EH (cell line): ENCODE data around the gene SSBP3.

ENCODE experiments used
- DNase-seq: peaks from one replicate; pipeline ENCODE4 v3.0.0-alpha.2; 2015; ENCODE audit warnings: low read depth

The SSBP3 gene

GRCh38 chr1:54305906-54306514 lies 100.2 kb downstream of the SSBP3 start:
- no peak for DNase-seq

GRCh38 chr1:54304518-54304917 lies 101.7 kb downstream of the SSBP3 start:
- DNase-seq: no peak

DNA sequence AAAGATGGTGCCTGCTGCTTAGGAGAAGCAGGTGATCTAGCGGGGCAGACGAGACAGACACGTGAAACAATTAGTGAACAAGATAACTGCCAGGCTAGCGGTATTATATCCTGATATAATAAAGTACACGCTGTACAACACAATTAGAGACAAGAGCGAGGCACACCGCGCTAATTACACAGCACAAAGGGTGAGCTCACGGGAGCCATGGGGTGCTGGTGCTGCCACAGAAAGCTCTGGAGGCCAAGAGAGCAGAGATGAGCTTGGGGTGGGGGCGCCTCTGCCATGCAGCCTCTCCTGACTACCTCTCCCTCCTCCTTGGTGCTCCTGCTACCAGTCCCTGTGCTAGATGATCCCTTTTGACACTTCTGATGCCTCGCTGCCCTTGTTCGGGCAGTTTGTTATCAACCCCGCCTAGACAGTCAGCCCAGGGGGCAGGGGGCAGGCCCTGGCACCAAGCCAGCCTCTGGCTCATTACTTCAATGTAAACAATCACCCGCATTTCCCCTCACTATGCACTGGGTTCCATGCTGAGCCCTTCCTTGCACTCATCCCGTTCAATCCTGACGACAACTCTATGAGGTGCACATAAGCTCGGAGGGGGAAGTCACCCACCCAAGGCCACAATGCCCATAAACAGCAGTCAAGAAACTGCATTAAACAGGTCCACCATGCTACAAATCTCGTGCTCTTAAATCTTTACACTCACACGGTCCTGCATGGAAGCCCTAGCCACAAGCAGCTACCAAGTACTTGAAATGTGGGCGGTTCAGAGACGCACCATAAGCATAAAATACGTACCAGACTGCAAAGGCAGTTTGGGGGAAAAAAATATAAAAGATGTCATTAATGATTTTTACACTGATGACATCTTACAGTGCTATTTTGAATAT lies 103.0 kb downstream of the SSBP3 start:
- no peak for DNase-seq

- no peak for DNase-seq
Observed at GRCh38 chr1:54302549-54302948, 103.6 kb downstream of the SSBP3 start.

DNA sequence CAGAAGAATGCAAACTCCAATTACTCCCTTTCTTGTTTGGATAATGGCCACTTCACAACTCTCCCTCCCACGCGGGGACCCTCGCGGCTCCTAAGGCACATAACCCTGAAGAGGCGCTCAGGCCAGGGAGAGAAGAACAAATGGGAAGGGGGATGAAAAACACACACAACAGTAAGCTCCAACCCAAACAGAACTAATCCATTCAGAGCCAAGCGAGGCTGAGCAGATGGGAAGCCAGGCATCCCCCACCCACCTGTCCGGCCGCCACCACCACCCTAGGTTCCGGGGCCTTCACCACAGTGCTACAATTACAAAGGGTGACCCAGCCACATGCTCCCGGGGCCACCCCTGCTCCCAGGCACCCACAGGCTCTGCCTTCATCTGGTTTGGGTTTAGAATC lies 104.7 kb downstream of the SSBP3 start:
- no peak for DNase-seq

DNA sequence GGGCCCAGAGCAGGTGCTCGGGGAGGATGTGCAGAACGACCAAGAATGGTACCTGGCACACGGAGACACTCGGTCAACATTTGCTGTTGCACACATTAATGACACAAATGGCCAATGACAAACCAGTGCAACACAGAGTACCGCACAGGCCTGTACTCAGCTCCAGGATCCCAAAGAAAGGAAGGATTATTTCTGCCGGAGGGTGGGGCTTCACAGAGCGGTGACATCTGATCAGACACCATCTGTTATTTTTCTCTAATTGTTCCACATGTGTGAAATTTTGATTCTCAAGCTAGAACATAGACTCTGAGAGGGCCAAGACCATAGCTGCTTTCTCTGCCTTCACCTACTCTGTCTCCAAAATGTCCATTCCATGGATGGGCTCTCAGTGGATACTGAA lies 105.8 kb downstream of the SSBP3 start:
- no peak for DNase-seq

DNA sequence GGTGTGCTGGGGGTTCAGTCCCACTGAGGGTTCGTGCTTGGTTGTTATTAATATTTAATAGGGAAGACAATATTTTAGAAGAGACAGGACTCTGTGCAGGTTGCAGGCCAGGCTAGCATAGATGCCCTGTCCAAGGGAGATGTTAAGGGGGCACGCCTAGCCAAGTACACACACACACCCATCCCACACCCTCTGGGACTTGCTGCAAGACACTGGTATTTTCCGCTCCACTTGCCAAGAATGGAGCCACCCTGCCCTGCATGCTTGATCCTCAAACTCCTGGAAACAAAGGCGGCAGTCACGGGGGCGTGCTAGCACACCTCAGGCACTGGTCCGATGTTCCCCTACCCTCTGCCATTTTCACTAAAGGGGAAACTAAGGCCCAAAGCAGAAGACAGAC lies 107.2 kb downstream of the SSBP3 start:
- no peak for DNase-seq

DNA sequence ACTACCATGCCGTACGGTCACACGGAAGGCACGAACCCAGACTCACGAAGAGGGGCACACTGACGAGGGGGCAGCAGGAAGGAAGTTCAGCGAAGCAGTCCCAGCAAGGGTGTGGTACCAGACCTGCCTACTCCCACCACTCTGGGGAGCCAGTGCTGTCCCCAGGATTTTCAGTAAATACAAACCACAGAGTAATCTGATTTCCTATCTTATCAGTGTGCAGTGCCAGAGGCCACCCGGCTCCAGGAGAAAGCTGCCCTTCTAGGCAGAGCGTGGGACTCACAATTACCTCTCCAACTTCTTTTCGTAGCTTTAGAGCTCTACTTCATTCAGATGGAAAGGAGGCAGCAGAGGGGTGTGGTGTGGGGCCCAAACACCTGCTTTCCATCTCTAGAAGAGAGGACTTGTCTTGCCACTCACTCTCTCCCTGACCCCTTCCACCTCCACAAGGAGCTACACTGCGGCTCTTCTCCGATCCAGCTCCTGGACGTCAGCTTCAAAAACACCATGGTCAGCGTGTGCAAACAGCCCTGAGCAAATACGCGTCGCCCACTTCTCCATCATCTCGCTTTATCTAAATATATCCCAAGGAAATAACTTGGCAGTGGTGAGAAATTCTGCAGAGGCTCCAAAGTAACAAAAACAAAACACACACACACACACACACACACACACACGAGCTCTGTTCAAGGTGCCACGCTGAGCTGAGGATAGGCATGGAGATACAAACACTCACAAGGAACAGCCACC lies 107.7 kb downstream of the SSBP3 start:
- no peak for DNase-seq

DNA sequence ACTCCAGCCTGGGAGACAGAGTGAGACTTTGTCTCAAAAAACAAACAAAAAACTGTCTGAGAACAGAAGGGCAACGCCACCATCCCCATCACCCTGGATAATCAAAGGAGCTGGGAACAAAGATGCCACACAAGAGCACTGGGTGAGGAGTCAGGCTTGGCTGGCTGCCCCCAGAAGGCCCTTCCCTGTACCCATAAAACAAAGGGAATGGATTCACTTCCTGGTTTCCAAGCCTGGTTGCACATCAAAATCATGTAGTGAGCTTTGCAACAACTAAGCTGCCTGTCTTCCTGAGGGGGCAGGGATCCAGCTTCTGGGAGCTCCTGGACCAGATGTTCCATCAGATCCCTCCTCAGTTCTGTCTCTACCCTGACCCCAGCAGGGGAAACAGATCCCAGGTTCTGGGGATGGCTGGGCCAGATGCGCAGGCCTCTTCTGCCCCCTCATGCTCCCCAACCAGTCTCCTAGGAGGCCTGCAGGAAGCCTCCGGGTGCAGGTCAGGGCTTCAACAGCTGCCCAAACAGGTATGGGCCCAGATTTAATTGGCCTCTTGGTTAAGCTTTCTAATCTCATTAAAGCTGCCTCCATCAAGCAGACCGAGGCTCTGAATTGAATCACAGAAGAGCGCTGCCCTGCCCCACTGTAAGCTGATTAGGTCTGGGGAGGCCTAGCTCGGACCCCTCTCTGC lies 108.5 kb downstream of the SSBP3 start:
- DNase-seq: peak; percentile 49

DNA sequence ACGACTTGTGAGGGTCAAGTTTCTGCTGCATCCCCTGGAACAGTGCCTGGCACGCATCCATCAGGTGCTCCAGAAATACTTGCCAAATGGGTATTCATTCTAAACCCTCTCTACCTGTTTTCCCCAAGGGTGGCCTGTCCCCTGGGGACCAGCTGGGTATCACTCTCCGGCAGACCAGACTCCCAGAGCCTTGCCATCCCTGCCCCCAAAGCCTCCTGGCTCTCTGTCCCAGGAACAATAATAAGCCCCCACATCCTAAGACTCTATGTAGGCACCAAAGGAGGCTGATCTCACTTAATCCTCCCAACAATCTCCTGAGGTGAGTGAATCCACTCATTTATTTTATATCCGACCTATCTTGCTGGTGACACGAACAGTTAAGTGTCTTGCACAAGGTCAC lies 109.5 kb downstream of the SSBP3 start:
- no peak for DNase-seq

GRCh38 chr1:54294887-54295286 lies 111.3 kb downstream of the SSBP3 start:
- DNase-seq: peak; percentile 79

GRCh38 chr1:54292002-54292911 lies 113.9 kb downstream of the SSBP3 start:
- no peak for DNase-seq

- no peak for DNase-seq
Observed at GRCh38 chr1:54291276-54292001, 114.8 kb downstream of the SSBP3 start.

GRCh38 chr1:54290506-54291184 lies 115.5 kb downstream of the SSBP3 start:
- DNase-seq: peak; percentile 65

DNA sequence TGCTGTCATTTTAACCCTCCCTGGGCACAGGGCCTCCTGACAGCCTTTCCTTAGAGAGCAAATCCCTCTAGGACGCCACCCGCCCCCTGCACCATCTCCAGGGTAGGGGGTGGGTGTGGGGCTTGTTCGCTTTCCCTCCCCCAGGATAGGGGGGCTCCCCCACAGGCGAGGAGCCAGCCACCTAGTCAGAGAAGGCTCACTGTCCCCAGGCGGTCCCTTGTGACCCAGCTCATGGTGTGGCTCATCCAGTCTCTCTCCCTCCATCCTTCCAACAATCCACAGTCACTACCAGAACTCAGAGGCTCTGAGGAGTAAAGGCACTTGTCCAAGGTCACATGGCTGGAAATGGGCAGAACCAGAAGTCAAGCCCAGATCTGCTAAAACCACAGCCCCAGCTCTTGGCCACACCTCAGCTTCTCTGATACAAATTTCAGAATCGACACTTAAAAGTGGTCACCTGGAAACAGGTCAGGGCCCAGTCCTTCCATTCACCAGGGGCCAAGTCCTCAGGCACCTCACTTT lies 116.4 kb downstream of the SSBP3 start:
- DNase-seq: no peak

- DNase-seq: peak; percentile 72
Observed at GRCh38 chr1:54287801-54288211, 118.4 kb downstream of the SSBP3 start.

DNA sequence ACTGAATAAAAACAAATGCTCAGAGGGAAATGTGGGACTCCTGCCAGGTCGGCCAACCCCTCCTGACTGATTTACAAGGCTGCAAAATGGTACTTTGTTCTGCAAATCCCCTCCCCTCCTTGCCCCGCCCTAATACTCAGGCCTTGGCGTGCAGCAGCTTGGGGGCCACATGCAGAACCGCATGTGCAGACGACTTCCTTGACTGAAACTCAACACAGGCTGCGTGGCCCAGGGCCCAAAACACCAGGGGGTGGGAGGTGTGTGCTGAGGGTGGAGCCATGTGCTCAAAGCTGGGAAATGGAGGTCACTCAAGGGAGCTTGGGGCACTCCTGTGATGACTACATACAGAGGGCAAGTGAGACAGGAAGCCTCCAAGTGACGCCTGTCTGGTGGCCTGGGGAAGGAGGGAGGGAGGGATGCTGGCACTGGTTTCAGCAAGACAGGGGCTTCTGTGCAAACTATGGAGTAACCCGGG lies 119.0 kb downstream of the SSBP3 start:
- DNase-seq: peak; percentile 91

DNA sequence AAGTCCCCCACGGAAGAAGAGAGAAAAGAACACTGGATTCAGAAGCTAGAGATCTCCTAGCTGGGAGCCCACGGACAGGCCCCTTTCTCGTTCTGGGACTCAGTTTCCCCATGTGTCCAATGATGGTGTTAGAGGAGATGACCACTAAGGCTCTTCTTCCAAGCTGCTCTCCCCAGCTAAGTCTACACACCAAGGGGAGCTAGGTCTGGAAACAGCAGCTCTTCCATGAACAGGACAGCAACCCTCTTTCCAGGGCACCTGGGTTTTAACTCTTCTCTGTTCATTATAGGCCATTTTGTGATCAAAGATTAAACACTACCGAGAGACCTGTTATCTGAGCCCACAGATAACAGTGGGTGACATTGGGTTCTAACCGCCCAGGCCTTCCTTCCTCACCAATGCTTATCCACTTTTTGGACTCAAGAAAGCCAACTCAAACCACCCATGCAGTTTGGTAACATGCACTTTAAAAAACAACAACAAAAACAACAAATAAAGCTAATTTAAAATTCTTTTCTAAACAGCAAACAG lies 120.3 kb downstream of the SSBP3 start:
- DNase-seq: no peak
